Smooth muscle cell (in vitro differentiated cells): ENCODE measurements around the gene CLINT1. TPM values are rescaled to one million over a fixed set of nuclear protein-coding genes. Genes with fewer than 3 reads are reported as not detected.
"Not testable (repeated sequence)": the region's sequence is repeated elsewhere in the genome, so short reads cannot be mapped to it uniquely, and the experiment has no call there.

Experiments used
- DNase-seq: peaks from one replicate; lab custom pipeline; 2025; ENCODE audit not compliant: unreplicated experiment; lab: John Stamatoyannopoulos, UW
- H2AFZ ChIP-seq: fragments of 200-600 bp; sonication (generic); 2 replicates; pipeline ENCODE4 v1.6.0; 2016; ENCODE audit warnings: antibody characterized with exemption, low read depth, mild to moderate bottlenecking
- H3F3A ChIP-seq: fragments of 200-600 bp; sonication (generic); 2 replicates; pipeline ENCODE4 v1.6.0; 2017; ENCODE audit warnings: antibody characterized with exemption, low read depth
- H3K27ac ChIP-seq: fragments of 200-600 bp; sonication (generic); 2 replicates; pipeline ENCODE4 v1.5.1; 2016; ENCODE audit warnings: low read depth, mild to moderate bottlenecking
- H3K27me3 ChIP-seq: fragments of 200-600 bp; sonication (generic); 2 replicates; pipeline ENCODE4 v1.6.1; 2016; ENCODE audit warnings: low read depth, mild to moderate bottlenecking
- H3K36me3 ChIP-seq: fragments of 200-600 bp; sonication (generic); 2 replicates; pipeline ENCODE4 v1.5.1; 2016; ENCODE audit warnings: low read depth
- H3K4me1 ChIP-seq: fragments of 200-600 bp; sonication (generic); 2 replicates; pipeline ENCODE4 v1.5.1; 2016; ENCODE audit warnings: low read depth
- H3K4me2 ChIP-seq: fragments of 200-600 bp; sonication (generic); 2 replicates; pipeline ENCODE4 v1.6.0; 2016; ENCODE audit warnings: mild to moderate bottlenecking
- H3K4me3 ChIP-seq: fragments of 200-600 bp; sonication (generic); 2 replicates; pipeline ENCODE4 v1.5.1; 2016; ENCODE audit warnings: mild to moderate bottlenecking
- H3K79me2 ChIP-seq: fragments of 200-600 bp; sonication (generic); 2 replicates; pipeline ENCODE4 v1.6.0; 2016; ENCODE audit warnings: low read depth, mild to moderate bottlenecking
- H3K9ac ChIP-seq: fragments of 200-600 bp; sonication (generic); 2 replicates; pipeline ENCODE4 v1.6.0; 2016; ENCODE audit warnings: low read depth
- H3K9me3 ChIP-seq: fragments of 200-600 bp; sonication (generic); replicated peaks from 2 replicates; pipeline ENCODE4 v1.5.1; 2016; ENCODE audit warnings: low read depth
- H4K20me1 ChIP-seq: fragments of 200-600 bp; sonication (generic); 2 replicates; pipeline ENCODE4 v1.6.0; 2016; ENCODE audit warnings: low read depth
- WGBS: methylation state at CpG from one replicate; pipeline ENCODE4 v1.1.7; 2016; ENCODE audit warnings: low lambda C conversion rate; 5-methylcytosine and 5-hydroxymethylcytosine counted together
- polyA plus RNA-seq: library from polyadenylated mRNA; unstranded; fragments of >200 nt; fragmentation: Nextera tagmentation; extraction: Ambion mirVana; gene quantifications from 2 replicates; pipeline ENCODE4 v1.2.1, GENCODE V29; 2016
- total RNA-seq: library from RNA; depleted of rRNA; stranded (reverse); fragments of >200 nt; gene quantifications from 2 replicates; pipeline ENCODE4 v1.2.3, GENCODE V29; 2014
- TF ChIP-seq, protein P1 (sequence below): fragments of 200-600 bp; sonication (generic); IDR thresholded peaks from 2 replicates; pipeline ENCODE4 v1.5.1; 2017; ENCODE audit warnings: borderline replicate concordance, mild to moderate bottlenecking, antibody characterized with exemption; ENCODE audit not compliant: insufficient read depth, poor library complexity, severe bottlenecking

CLINT1 gene
- total and polyA plus RNA-seq, 2 experiments from 2014 or later = 63.5 to 83.9 TPM

- Histone ChIP-seq H3K9ac (no peak overlapping the region), H3K4me2 (no peak overlapping the region), H3K79me2 (no peaks in the 10 kb centered on the region), H3K27me3 (no peaks in the 10 kb centered on the region), H3F3A (no peaks in the 10 kb centered on the region), H2AFZ (no peak overlapping the region), H3K4me1 (no peaks in the 10 kb centered on the region), H3K9me3 (no peaks in the 10 kb centered on the region), H3K4me3 (no peak overlapping the region), H3K36me3 (no peaks in the 10 kb centered on the region), H3K27ac (no peak overlapping the region), H4K20me1 (no peaks in the 10 kb centered on the region)
- TF ChIP-seq, protein P1, sequence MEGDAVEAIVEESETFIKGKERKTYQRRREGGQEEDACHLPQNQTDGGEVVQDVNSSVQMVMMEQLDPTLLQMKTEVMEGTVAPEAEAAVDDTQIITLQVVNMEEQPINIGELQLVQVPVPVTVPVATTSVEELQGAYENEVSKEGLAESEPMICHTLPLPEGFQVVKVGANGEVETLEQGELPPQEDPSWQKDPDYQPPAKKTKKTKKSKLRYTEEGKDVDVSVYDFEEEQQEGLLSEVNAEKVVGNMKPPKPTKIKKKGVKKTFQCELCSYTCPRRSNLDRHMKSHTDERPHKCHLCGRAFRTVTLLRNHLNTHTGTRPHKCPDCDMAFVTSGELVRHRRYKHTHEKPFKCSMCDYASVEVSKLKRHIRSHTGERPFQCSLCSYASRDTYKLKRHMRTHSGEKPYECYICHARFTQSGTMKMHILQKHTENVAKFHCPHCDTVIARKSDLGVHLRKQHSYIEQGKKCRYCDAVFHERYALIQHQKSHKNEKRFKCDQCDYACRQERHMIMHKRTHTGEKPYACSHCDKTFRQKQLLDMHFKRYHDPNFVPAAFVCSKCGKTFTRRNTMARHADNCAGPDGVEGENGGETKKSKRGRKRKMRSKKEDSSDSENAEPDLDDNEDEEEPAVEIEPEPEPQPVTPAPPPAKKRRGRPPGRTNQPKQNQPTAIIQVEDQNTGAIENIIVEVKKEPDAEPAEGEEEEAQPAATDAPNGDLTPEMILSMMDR = no peak
- 93% methylated on average over 2 of the region's 2 CpGs for WGBS
- DNase-seq = no peak
Observed at GRCh38 chr5:157890836-157891597, 32.1 kb upstream of the CLINT1 start.

- Histone ChIP-seq H3K9me3 (no peaks in the 10 kb centered on the region), H3K27ac (no peak overlapping the region), H3K4me3 (no peak overlapping the region), H2AFZ (no peak overlapping the region), H3K27me3 (no peaks in the 10 kb centered on the region), H3F3A (no peaks in the 10 kb centered on the region), H4K20me1 (no peaks in the 10 kb centered on the region), H3K4me2 (no peak overlapping the region), H3K79me2 (no peaks in the 10 kb centered on the region), H3K36me3 (no peaks in the 10 kb centered on the region), H3K9ac (no peak overlapping the region), H3K4me1 (no peaks in the 10 kb centered on the region)
- 97% methylated on average over 1 of the region's 1 CpG for WGBS
- TF ChIP-seq, protein P1 = no peak
- no peak for DNase-seq
Observed at GRCh38 chr5:157888814-157889532, 30.0 kb upstream of the CLINT1 start.

DNA sequence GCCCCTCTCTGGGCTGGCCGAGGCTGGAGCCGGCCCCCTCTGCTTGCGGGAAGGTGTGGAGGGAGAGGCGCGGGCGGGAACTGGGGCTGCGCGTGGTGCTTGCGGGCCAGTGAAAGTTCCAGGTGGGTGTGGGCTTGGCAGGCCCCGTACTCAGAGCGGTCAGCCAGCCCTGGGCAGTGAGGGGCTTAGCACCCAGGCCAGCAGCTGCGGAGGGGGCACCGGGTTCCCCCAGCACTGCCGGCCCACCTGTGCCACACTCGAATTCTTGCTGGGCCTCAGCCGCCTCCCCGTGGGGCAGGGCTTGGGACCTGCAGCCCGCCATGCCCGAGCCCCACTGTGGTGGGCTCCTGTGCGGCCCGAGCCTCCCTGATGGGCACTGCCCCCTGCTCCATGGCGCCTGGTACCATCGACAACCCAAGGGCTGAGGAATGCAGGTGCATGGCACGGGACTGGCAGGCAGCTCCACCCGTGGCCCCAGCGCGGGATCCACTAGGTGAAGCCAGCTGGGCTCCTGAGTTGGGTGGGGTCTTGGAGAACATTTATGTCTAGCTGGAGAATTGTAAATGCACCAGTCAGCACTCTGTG lies 27.9 kb upstream of the CLINT1 start:
- no peak for DNase-seq
- Histone ChIP-seq H3K4me3 (no peak overlapping the region), H4K20me1 (no peaks in the 10 kb centered on the region), H3K27me3 (no peaks in the 10 kb centered on the region), H3K4me2 (no peak overlapping the region), H2AFZ (no peak overlapping the region), H3F3A (no peaks in the 10 kb centered on the region), H3K79me2 (no peaks in the 10 kb centered on the region), H3K9me3 (no peaks in the 10 kb centered on the region), H3K9ac (no peak overlapping the region), H3K4me1 (no peaks in the 10 kb centered on the region), H3K36me3 (no peaks in the 10 kb centered on the region), H3K27ac (no peak overlapping the region)
- 95% methylated on average over 25 of the region's 27 CpGs for WGBS
- TF ChIP-seq, protein P1 = no peak

DNA sequence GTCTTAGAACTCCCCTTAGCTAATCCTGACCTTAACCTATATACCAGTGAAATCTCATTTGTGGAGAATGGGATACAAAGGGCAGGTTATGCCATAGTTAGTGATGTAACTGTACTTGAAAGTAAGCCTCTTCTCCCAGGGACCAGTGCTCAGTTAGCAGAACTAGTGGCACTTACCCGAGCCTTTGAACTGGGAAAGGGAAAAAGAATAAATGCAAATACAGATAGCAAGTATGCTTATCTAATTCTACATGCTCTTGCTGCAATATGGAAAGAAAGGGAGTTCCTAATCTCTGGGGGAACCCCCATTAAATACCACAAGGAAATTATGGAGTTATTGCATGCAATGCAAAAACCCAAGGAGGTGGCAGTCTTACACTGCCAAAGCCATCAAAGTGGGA lies 26.1 kb upstream of the CLINT1 start:
- H3K9me3 ChIP-seq, H3K27me3 ChIP-seq, H4K20me1 ChIP-seq, H3K79me2 ChIP-seq, H3K4me2 ChIP-seq, DNase-seq, H3F3A ChIP-seq, H3K9ac ChIP-seq, H3K27ac ChIP-seq, H3K4me3 ChIP-seq, H2AFZ ChIP-seq, H3K36me3 ChIP-seq, H3K4me1 ChIP-seq: not testable (repeated sequence)
- 96% methylated on average over 1 of the region's 1 CpG for WGBS

DNA sequence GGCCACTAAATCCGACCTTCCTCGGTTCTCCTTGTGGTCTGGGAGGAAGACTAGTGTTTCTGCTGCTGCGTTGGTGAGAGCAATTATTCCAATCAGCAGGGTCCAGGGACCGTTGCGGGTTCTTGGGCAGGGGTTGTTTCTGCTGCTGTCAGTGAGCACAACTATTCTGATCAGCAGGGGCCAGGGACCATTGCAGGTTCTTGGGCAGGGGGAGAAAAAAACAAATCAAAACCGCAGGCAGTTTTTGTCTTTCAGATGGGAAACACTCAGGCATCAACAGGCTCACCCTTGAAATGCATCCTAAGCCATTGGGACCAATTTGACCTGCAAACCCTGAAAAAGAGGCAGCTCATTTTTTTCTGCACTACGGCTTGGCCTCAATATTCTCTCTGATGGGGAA lies 22.6 kb upstream of the CLINT1 start:
- not testable (repeated sequence) for H3K79me2 ChIP-seq, H2AFZ ChIP-seq, H3K9ac ChIP-seq, H3F3A ChIP-seq, H3K36me3 ChIP-seq, H3K27ac ChIP-seq, H3K4me3 ChIP-seq, H3K4me2 ChIP-seq, H3K4me1 ChIP-seq, H4K20me1 ChIP-seq, H3K27me3 ChIP-seq, H3K9me3 ChIP-seq, DNase-seq
- 61% methylated on average over 7 of the region's 7 CpGs for WGBS
